Activated CD4-positive, alpha-beta T cell treated with anti-CD3 and anti-CD28 coated beads for 1 hour (primary cell): ENCODE results near the gene ZNF580.
A peak's percentile ranks its signal among the peaks of the same experiment; 100 is the strongest.

ENCODE experiments used
- DNase-seq: peaks from one replicate; pipeline ENCODE4 v3.0.0-alpha.2; 2020

ZNF580 gene

DNA sequence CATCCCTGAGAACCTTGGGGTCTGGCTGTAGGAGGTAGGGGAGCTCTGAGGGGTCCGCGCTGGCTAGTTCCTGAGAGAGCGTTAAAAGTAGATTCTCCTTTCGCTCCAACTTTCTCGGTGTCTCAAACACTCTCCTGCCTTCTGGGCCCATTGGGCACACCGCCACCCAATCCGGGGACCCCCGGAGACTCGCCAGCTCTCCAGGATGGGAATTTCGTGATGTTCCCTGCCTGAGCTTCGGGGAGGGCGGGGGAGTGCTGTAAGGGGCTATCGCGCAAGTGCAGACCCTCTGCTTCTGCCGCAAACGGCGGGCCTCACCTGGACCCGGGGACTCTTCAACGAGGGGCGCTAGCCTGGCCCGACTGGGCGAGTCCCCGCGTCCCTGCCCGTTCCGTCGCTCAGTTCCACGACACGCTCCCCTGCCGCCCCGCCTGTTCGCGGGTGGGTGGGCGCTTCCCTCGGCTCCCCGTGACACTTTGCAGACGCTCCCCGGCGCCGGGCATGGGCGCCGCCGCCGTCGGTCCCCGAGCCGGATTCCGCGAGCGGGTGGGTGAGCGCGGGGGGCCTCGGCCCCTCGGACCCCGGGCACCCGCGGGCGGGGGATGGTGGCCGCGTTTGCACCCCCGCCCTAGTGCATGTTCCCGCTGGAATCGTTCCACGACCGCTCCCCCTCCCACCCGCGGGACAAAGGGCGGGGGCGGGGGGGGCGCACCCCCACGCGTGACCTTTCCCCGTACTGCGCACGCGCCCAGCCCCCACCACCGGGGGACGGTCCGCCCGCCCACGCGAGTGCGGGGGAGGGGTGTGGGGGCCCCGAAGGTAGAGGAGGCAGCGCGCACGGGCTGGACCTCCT, 7.2 kb downstream of the ZNF580 start, which contains the start of gene CCDC106:
Gene CCDC106 (plus strand): TSS at position 481 of the 853 bp plus-strand sequence. CDS start 835 bp downstream, outside the sequence.
- peak; percentile 44 for DNase-seq

GRCh38 chr19:55648585-55649267, 7.9 kb downstream of the ZNF580 start:
- DNase-seq, result no peak

DNA sequence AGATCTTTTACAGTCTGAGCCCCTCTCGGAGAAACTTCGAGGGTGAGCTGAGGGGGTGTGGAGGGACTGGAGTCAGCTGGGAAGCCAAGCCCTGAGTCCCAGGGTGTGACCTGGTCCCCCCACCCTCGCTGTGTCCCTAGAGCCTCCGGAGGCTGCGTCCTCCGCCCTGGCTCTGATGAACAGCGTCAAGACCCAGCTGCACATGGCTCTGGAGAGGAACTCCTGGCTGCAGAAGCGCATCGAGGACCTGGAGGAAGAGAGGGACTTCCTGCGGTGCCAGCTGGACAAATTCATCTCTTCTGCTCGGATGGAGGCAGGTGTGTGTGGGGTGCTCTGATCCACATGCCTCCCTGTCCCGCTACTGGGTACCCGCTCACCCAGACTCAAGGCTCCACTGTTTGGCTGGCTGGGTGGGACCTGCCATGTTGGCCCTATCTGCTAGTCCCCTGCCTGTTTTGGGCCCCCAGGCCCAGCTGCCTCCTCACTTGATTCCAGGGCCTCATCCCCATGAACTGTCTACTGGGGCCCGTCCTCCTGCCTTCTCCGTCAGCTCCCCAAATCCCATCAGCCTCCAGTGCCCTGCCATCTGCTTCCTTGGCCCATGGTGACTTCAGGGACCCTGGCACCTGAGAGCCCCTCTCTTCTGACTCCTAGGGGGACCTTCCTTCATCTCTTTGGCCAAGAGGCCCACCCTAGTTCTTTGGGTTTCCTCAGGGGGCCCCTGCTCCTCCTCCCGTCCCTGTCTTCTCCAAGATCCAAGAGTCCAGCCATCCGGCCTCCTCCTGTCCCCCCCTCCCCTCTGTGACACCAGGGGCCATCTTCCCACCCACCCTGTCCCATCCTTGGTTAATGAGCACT, 8.7 kb downstream of the ZNF580 start:
- no peak for DNase-seq

GRCh38 chr19:55650126-55650557, 9.3 kb downstream of the ZNF580 start:
- DNase-seq, result no peak

GRCh38 chr19:55650602-55651230, 9.9 kb downstream of the ZNF580 start:
- DNase-seq, result no peak

- DNase-seq, result no peak
Observed at GRCh38 chr19:55651236-55651635, 10.4 kb downstream of the ZNF580 start.

GRCh38 chr19:55652311-55653128, 11.7 kb downstream of the ZNF580 start:
- DNase-seq, result no peak

GRCh38 chr19:55653651-55654322, 13.0 kb downstream of the ZNF580 start:
- peak; percentile 99 for DNase-seq

GRCh38 chr19:55654323-55654867, 13.6 kb downstream of the ZNF580 start:
- peak; percentile 96 for DNase-seq

- DNase-seq, result peak; percentile 96
Observed at GRCh38 chr19:55654868-55655647, 14.3 kb downstream of the ZNF580 start, which contains the start of gene U2AF2. Gene U2AF2 (plus strand): TSS chr19:55655035. CDS start chr19:55655105, 70 bp downstream.

- DNase-seq, result no peak
Observed at GRCh38 chr19:55655648-55656040, 14.8 kb downstream of the ZNF580 start.

GRCh38 chr19:55656552-55656951, 15.8 kb downstream of the ZNF580 start:
- DNase-seq, result no peak

GRCh38 chr19:55656988-55657747, 16.4 kb downstream of the ZNF580 start:
- no peak for DNase-seq

DNA sequence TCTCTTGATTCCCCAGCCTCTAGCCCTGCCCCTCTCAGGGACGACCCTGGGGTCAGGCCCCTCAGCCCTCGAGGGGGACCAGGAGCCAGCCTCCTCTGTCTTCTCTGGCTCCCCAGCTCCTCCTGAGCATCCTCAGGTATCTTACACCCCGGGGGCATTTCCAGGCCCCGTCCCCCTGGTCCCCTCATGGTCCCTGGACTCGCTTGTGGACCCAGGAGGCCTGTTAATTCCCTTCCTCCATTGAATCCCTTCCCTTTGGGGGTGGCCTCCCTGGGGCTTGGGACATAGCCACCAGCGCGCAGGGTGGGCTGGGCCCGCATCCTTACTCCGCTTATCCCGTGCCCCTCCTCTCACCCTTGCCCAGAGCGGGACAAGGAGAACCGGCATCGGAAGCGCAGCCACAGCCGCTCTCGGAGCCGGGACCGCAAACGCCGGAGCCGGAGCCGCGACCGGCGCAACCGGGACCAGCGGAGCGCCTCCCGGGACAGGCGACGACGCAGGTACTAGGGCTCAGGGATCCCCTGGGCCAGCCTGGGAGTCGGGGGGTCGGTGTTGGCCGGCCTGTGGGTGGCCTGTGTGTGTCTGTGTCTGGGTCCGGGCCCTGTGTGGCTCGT, 18.2 kb downstream of the ZNF580 start:
- no peak for DNase-seq

DNA sequence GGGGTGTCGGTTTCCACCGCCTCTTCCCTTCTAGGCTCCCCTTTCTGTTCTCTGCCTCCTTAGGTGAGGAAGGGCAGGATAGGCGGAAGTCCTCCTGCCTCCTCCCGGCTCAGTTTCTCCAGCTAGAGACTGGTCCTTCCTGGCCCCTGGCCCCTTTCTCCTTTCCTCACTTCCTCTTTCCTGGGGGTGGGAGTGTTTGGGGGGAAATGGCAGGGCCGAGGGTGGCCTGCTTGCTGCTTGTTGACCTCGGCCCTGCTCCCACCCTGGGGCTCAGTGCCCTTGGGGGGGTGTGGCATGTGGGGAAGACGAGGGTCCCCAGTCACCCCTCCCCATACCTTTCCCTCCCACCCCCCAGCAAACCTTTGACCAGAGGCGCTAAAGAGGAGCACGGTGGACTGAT, 19.0 kb downstream of the ZNF580 start:
- DNase-seq, result no peak

GRCh38 chr19:55660404-55660803, 19.6 kb downstream of the ZNF580 start:
- DNase-seq, result no peak

- DNase-seq, result no peak
Observed at GRCh38 chr19:55660991-55661390, 20.2 kb downstream of the ZNF580 start.

- DNase-seq, result no peak
Observed at GRCh38 chr19:55661826-55662225, 21.0 kb downstream of the ZNF580 start.
